BLaER1 (cell line): ENCODE measurements around the gene KIAA1671.

ENCODE experiments used
- H3K27ac ChIP-seq: shearing (Covaris generic); formaldehyde crosslinking; 2 replicates; pipeline ENCODE4 v1.8.1; 2022
- H3K27me3 ChIP-seq: shearing (Covaris generic); formaldehyde crosslinking; 2 replicates; pipeline ENCODE4 v1.8.1; 2022
- H3K36me3 ChIP-seq: shearing (Covaris generic); formaldehyde crosslinking; 2 replicates; pipeline ENCODE4 v1.8.1; 2022
- H3K4me1 ChIP-seq: shearing (Covaris generic); formaldehyde crosslinking; 2 replicates; pipeline ENCODE4 v1.8.1; 2022
- H3K4me2 ChIP-seq: shearing (Covaris generic); formaldehyde crosslinking; 2 replicates; pipeline ENCODE4 v1.8.1; 2022
- H3K4me3 ChIP-seq: shearing (Covaris generic); formaldehyde crosslinking; 2 replicates; pipeline ENCODE4 v1.8.1; 2022
- H3K9ac ChIP-seq: shearing (Covaris generic); formaldehyde crosslinking; 2 replicates; pipeline ENCODE4 v1.8.1; 2022
- H3K9me3 ChIP-seq: shearing (Covaris generic); formaldehyde crosslinking; 2 replicates; pipeline ENCODE4 v1.8.1; 2022
- H4K20me1 ChIP-seq: shearing (Covaris generic); formaldehyde crosslinking; 2 replicates; pipeline ENCODE4 v1.8.1; 2022
- Cebpa-rat ChIP-seq: shearing (Covaris generic); IDR thresholded peaks from 2 replicates; pipeline ENCODE4 v1.8.1; 2022

The KIAA1671 gene

DNA sequence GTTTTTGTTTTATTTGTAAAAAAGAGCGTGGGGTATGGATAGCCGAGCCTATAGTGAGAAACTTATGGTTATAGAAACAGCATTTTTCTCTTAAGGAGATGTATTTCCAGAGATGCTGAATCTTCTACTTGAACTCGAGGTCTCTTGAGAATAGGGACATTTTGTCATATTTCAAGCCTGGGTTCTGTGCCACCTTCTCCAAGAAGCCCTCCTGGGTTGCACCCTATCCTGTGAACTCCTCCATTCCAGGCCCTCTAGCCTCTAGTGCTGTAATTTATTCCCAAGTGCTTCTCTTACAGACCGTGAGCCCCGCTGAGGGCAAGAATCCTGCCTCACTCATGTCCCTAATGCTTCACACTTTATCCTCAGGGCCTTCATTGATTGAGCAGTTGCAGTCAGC, 108.6 kb downstream of the KIAA1671 start:
- peak overlapping the region; percentile 69 for H3K4me2 ChIP-seq
- no peaks in the 10 kb centered on the region for H3K36me3 ChIP-seq
- no peaks in the 10 kb centered on the region for H3K27me3 ChIP-seq
- peaks cover 45% of the 10 kb centered on the region for H3K4me1 ChIP-seq
- TF ChIP-seq Cebpa-rat: no peak
- no peaks in the 10 kb centered on the region for H4K20me1 ChIP-seq
- H3K27ac ChIP-seq: peak overlapping the region; percentile 64
- H3K9ac ChIP-seq: no peak overlapping the region
- no peaks in the 10 kb centered on the region for H3K9me3 ChIP-seq
- no peak overlapping the region for H3K4me3 ChIP-seq

DNA sequence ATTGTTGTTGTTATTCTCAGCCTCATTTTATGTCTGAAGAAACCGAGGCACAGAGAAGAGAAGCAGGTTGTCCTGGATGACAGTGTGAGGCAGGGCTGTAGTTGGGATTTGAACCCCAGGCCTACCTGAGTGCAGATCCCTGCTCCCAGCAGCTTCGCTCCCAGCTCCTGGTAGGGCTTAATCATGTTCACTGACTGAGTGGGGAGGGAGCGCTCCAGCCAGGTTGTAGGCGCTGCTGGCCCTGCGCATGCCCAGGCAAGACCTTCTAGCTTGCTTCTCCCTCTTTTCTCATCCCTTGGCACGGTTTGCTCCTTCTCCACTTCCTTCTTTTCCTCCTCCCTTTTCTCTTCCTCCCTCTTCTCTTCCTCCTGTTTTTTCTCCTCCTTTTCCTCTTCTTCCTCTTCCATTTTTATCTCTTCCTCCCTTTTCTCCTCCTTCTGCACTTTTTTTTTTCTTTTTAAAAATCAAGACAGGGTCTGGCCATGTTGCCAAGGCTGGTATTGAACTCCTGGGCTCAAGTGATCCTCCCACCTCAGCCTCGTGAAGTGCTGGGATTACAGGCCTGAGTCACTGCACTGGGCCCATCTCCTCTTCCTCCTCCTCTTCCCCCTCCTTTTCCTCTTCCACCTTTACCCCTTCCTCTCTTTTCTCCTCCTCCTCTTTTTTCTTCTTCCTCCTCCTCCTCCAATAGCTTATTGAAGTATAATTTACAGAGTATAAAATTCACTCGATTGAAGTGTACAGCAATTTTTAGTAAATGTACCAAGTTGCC, 109.3 kb downstream of the KIAA1671 start:
- Histone ChIP-seq H3K36me3 (no peaks in the 10 kb centered on the region), H3K4me2 (peak overlapping the region; percentile 69), H3K9ac (peak overlapping the region; percentile 26), H3K27me3 (no peaks in the 10 kb centered on the region), H3K27ac (peak overlapping the region; percentile 64), H3K9me3 (no peaks in the 10 kb centered on the region), H3K4me1 (peaks cover 51% of the 10 kb centered on the region), H4K20me1 (no peaks in the 10 kb centered on the region), H3K4me3 (no peak overlapping the region)
- TF ChIP-seq Cebpa-rat: no peak

DNA sequence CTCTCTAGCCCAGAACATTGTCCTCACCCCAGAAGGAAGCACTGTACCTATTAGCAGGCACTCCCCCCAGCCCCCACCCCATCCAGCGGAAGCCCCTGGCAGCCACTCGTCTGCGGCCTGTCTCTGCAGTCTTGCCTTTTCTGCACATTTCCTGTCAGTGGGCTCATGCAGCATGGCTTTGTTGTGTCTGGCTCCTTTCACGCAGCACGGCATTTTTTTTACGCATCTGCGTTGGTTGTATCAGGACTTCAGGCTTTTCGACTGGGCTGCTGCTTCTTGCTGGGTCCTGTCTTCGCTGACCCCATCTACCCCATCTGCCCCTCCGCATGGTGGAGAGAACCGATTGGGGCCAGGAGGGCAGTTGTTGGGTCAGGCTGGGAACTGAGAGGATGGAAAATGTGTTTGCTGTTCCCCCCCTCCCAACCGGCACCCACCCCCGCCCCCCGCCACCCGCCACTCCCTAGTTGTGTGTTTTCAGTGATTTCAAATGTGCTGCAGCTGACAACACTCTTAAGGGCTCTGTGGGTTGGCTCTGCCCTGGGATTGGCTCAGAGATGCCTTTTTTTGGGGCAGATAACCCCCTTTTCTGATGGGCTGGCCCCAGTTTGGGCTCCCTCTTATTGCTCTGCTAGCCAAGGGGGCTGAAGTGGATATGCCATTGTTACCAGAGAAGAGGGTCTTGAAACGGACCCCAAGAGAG, 110.0 kb downstream of the KIAA1671 start:
- peak overlapping the region; percentile 69 for H3K4me2 ChIP-seq
- H3K9ac ChIP-seq: peak overlapping the region; percentile 26
- H3K36me3 ChIP-seq: no peaks in the 10 kb centered on the region
- H3K4me3 ChIP-seq: no peak overlapping the region
- peak overlapping the region; percentile 64 for H3K27ac ChIP-seq
- no peak for TF ChIP-seq Cebpa-rat
- peaks cover 59% of the 10 kb centered on the region for H3K4me1 ChIP-seq
- H3K9me3 ChIP-seq: no peaks in the 10 kb centered on the region
- H3K27me3 ChIP-seq: no peaks in the 10 kb centered on the region
- no peaks in the 10 kb centered on the region for H4K20me1 ChIP-seq

DNA sequence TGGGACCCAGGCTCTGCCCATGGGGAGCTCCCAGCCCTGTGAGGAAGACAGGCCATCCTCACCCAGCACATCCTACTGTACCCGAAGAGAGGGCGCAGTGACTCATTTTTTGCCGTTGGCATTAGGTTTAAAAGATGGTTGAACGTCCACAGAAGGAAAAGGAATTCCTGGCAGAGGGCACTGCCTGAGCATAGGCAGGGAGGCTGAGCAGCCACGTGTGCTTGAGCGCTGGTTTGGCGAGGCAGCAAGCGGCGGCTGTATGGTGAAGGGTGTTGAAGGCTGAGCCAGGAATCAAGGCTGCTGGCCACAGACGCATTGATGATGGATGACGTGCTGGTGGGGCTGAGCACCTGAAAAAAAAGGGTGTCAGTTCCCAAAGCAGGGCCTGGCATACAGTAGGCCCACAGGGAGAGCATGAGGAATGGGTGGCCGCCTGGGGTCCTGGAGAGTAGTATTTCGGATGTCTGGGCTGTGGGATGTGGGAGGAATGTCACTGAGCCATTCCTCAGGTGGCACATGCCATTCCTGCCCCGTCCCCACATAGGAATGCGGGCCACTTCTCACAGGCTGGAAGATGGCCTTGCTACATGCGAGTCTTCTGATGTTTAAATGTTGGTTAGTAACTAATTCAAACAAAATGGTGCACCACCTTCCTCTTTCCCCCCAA, 112.5 kb downstream of the KIAA1671 start:
- peaks cover 84% of the 10 kb centered on the region for H3K4me1 ChIP-seq

DNA sequence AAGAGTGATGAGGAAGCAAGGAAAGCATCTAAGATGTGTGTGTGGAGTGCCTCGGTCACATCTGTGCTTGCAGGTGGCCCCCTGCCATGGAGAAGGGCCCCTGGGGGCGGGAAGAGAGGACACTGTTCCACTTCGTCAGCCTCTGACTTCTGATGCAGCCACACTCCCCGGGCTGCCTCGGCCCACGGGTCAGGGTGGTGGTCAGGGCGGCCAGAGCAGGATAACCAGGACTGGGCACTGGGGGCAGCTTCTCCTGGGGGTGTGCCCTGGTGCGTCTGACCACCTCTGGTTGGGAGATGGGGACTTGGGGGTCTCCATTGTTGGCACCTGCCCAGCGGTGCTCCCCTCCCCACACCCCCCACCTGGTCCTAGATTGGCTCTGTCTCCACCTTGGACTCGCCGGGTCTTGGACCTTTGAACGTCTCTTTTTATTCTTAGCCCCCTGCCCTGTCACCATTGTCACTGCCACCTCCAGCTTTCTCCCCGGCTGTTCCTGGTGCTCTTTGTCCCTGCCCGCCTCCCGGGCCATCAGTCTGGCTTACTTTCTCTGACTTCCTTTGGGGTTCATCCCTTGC, 114.4 kb downstream of the KIAA1671 start:
- Histone ChIP-seq H3K9ac (peak overlapping the region; percentile 21; the same call in 1 of the 2 replicates), H3K36me3 (no peaks in the 10 kb centered on the region), H3K9me3 (no peaks in the 10 kb centered on the region), H3K4me3 (no peak overlapping the region), H4K20me1 (no peaks in the 10 kb centered on the region), H3K27me3 (peaks cover 28% of the 10 kb centered on the region), H3K27ac (peak overlapping the region; percentile 66; the same call in 1 of the 2 replicates), H3K4me1 (peaks cover 76% of the 10 kb centered on the region), H3K4me2 (peak overlapping the region; percentile 85)
- no peak for TF ChIP-seq Cebpa-rat

More for the DNA sequence above, 112.5 kb downstream of the KIAA1671 start:
- Histone ChIP-seq H3K27me3 (peaks cover 9% of the 10 kb centered on the region), H3K4me3 (no peak overlapping the region), H3K27ac (no peak overlapping the region), H3K9me3 (no peaks in the 10 kb centered on the region), H3K4me2 (no peak overlapping the region), H3K9ac (no peak overlapping the region), H3K36me3 (no peaks in the 10 kb centered on the region), H4K20me1 (no peaks in the 10 kb centered on the region)
- no peak for TF ChIP-seq Cebpa-rat

DNA sequence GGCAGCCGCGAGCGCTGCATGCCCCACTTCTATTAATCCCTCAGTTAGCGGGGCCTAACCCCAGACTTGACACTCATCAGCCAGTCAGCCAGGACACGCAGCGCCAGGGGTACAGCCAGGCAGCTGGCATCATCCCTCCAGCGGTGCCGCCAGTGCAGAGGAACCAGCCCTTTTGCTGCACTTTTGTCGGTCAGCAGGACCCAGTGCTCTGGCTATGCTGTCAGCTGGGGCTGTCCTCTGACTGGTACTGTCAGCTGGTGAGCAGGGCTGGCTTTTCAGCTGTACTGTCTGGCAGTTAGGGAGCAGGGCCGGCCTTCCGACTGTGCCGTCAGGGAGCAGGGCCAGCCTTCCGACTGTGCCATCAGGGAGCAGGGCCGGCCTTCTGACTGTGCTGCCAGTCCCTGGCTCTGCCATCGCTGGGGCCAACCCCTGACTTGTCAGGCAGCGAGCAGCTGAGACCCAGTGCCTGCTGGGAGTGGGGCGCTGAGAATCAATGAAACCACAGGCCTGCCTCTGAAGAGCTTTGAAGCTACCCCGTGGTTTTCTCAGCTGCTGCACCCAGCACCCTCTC, 115.4 kb downstream of the KIAA1671 start:
- Histone ChIP-seq H3K27me3 (peaks cover 31% of the 10 kb centered on the region), H4K20me1 (no peaks in the 10 kb centered on the region), H3K9ac (peak overlapping the region; percentile 21; the same call in 1 of the 2 replicates), H3K4me1 (peaks cover 68% of the 10 kb centered on the region), H3K36me3 (no peaks in the 10 kb centered on the region), H3K9me3 (no peaks in the 10 kb centered on the region), H3K4me2 (peak overlapping the region; percentile 85), H3K4me3 (peak overlapping the region; percentile 15; the same call in 1 of the 2 replicates), H3K27ac (peak overlapping the region; percentile 66)
- no peak for TF ChIP-seq Cebpa-rat

DNA sequence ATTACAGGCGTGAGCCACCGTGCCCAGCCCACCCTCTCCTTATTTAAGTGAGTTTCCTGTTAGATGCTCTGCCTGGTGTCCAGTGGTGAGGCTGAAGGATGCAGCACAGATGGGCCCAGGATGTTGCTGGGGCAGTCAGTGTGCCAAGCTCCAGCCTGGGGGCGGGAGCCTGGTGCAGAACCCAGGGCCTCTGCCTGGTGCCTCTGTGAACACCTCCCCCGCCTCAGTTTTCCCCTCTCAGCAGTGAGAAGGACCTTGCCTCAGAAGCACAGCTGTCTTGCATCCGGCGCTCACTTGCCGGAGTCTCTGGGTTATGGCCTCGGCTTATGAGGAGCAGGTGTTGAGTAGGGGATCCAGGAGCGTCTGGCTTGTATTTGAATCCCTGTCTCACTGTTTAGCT, 116.2 kb downstream of the KIAA1671 start:
- Histone ChIP-seq H3K4me2 (peak overlapping the region; percentile 85), H4K20me1 (no peaks in the 10 kb centered on the region), H3K9me3 (no peaks in the 10 kb centered on the region), H3K36me3 (no peaks in the 10 kb centered on the region), H3K4me1 (peaks cover 60% of the 10 kb centered on the region), H3K4me3 (no peak overlapping the region), H3K27ac (peak overlapping the region; percentile 66), H3K9ac (peak overlapping the region; percentile 0; the same call in 1 of the 2 replicates), H3K27me3 (peaks cover 31% of the 10 kb centered on the region)
- TF ChIP-seq Cebpa-rat: no peak

DNA sequence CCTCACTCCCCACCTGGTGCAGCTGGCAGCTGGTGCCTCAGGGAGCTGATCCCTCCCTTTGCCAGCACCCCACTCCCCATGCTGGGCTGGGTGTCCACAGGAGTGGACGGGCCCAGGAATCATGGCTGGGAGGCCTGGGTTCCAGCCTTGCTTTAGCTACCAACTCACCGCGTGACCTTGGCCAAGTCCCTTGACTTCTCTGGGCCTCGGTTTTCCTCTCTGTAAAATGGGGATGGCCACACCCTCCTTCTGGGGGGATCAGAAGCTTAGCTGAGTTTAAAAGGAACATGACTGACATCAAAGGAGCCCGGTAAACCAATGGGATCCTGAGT, 116.9 kb downstream of the KIAA1671 start:
- no peak overlapping the region for H3K4me3 ChIP-seq
- H4K20me1 ChIP-seq: no peaks in the 10 kb centered on the region
- no peak overlapping the region for H3K9ac ChIP-seq
- no peaks in the 10 kb centered on the region for H3K9me3 ChIP-seq
- peaks cover 31% of the 10 kb centered on the region for H3K27me3 ChIP-seq
- H3K36me3 ChIP-seq: no peaks in the 10 kb centered on the region
- no peak overlapping the region for H3K27ac ChIP-seq
- H3K4me2 ChIP-seq: peak overlapping the region; percentile 85
- H3K4me1 ChIP-seq: peaks cover 53% of the 10 kb centered on the region
- no peak for TF ChIP-seq Cebpa-rat

DNA sequence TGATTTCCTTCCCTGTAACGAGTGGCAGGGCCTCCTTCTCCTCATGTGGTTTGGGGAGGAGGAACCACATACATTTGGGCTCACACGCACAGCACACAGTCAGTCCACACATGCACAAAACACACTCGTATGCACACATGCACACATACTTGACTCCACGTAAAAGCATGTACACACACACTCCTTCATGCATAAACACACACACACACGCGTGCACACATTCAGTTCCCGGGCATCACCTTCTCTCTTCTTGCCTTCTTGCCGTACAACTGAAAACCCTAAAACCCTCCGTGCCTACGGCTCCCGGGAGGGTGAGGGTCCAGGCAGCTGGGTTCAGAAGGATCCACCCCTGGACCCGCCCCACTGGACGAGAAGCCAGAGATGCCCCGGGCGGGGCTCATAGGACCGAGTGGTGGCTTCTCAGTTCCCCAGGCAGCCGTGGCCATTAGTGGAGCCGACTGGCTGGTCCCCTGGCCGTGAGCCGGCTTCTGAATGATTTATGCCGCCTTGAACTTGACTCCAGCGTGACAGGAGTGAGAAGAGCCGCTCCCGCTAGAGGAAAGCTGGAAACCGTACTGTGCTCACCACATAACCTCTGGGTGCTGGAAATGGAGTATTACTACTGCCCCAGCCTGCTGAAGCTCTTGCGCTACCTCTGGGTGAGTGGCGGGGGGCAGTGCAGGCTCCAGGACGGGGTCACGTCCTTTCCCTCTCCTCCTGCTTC, 117.4 kb downstream of the KIAA1671 start:
- Histone ChIP-seq H3K9me3 (no peaks in the 10 kb centered on the region), H3K4me2 (peak overlapping the region; percentile 85), H3K4me3 (no peak overlapping the region), H3K4me1 (peaks cover 55% of the 10 kb centered on the region), H3K27me3 (peaks cover 31% of the 10 kb centered on the region), H3K36me3 (no peaks in the 10 kb centered on the region), H4K20me1 (no peaks in the 10 kb centered on the region), H3K27ac (no peak overlapping the region), H3K9ac (no peak overlapping the region)
- TF ChIP-seq Cebpa-rat: no peak
